Left ventricle myocardium superior (tissue), 1 donor: ENCODE data around the gene NCDN. TPM values are rescaled to one million over a fixed set of nuclear protein-coding genes. Genes with fewer than 3 reads are reported as not detected.

Experiments
- ATAC-seq: fragments of 200-7000 bp; cut with Tn5 transposase; one replicate; pipeline ENCODE4 v1.9.1; 2020; ENCODE audit warnings: mild to moderate bottlenecking, moderate library complexity
- DNase-seq: peaks from one replicate; pipeline ENCODE4 v3.0.0-alpha.2; 2020
- intact Hi-C: fragments of 100-400 bp; cut with micrococcal nuclease; formaldehyde crosslinking; loops from one replicate; pipeline ENCODE4 v1.11.0; 2022
- total RNA-seq: library from RNA; stranded (reverse); fragmentation: NEBNext Ultra II Directional; extraction: Animal tissue kit (Norgen Biotek cat#: 25700); gene quantifications from one replicate; pipeline ENCODE4 v1.2.1, GENCODE V29; 2021
- donor health status: DM: no; HTN: yes; CAD: no; lungs with severe emphysema.

NCDN gene
- total RNA-seq, 1 donor from 2014 or later = 24.5 TPM

- DNase-seq (no peak), ATAC-seq (no peak)
Measured at GRCh38 chr1:35605071-35605866, 47.7 kb downstream of the NCDN start.

GRCh38 chr1:35605867-35606182, 48.2 kb downstream of the NCDN start:
- DNase-seq (no peak), ATAC-seq (no peak)
- intact Hi-C loops = no loop called here

More at GRCh38 chr1:35605071-35605866, 47.7 kb downstream of the NCDN start:
- intact Hi-C loops = no loop called here

GRCh38 chr1:35611655-35612054, 54.1 kb downstream of the NCDN start:
- ATAC-seq = no peak
- intact Hi-C loops = no loop called here
- DNase-seq = no peak

- DNase-seq = no peak
- ATAC-seq = no peak
- intact Hi-C loops = no loop called here
Measured at GRCh38 chr1:35615440-35615839, 57.8 kb downstream of the NCDN start.

Other genes starting within 250 kb of the NCDN start
- 77.9 TPM for gene KIAA0319L, start 396 bp upstream of the NCDN start, total RNA-seq
- gene TFAP2E, start 15.5 kb downstream of the NCDN start, total RNA-seq = 0.37 TPM
- 37.7 TPM for gene PSMB2, start 83.7 kb downstream of the NCDN start, total RNA-seq
- 9.8 TPM for gene C1orf216, start 161.1 kb downstream of the NCDN start, total RNA-seq
- gene CLSPN, start 212.2 kb downstream of the NCDN start, total RNA-seq = 0.59 TPM